Renal pelvis (tissue), 4 donors: Measurements from ENCODE around the gene BFSP1. TPM values are rescaled to one million over a fixed set of nuclear protein-coding genes. Genes with fewer than 3 reads are reported as not detected.

ENCODE experiments used
- DNase-seq: peaks from one replicate; pipeline ENCODE4 v3.0.0-alpha.2; 2013
- polyA plus RNA-seq, 3 donors: library from polyadenylated mRNA; unstranded; fragments of 120-200 nt; gene quantifications; one replicate each; pipeline ENCODE4 v1.2.1, GENCODE V29; 2013; ENCODE audit not compliant: insufficient read length in 3 of 3

BFSP1 gene
- polyA plus RNA-seq, 3 donors: 3.3 to 4.2 (median 4.1) TPM

DNA sequence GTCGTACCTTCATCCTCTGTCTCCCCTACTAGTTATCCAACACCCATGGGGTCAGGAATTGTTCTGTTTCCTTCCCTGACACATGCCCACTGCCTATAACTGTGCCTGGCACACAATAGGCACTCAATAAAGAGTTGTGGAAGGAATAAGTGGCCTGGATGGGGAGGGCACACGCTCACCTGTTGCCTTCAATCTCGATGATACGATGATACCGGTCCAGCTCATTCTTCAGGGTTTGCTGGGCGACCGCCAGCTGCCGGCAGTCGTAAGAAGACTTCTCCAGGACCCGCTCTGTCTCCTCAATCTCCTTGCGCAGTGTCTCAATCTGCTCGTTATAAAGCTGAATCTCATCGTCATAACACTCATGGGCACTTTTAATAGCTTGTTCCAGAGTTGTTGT is 32.5 kb downstream of the BFSP1 start:
- no peak for DNase-seq

GRCh38 chr20:17497821-17498580 is 33.2 kb downstream of the BFSP1 start:
- DNase-seq: no peak

GRCh38 chr20:17495826-17496225 is 35.4 kb downstream of the BFSP1 start:
- no peak for DNase-seq

GRCh38 chr20:17494201-17494600 is 37.0 kb downstream of the BFSP1 start:
- no peak for DNase-seq

GRCh38 chr20:17493173-17493572 is 38.0 kb downstream of the BFSP1 start:
- no peak for DNase-seq

DNA sequence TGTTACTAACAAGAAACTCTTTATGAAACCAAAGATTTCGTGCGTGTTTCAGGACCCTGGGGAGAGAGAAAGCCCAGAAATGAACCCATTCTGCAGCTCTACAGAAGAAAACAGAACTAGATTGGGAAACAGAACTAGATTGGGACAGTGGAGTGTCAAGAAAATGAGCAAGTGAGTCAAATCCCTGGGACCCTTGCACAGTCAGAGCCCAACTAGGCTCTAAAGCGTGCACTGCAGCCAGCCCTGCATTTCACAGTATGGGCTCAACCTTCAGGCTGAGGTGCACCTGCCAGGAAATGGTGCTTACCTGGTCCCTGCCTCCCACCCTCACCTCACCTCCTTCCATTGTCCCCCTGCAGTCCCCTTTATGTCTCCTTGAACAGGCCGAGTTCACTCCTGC is 39.7 kb downstream of the BFSP1 start:
- DNase-seq: no peak

DNA sequence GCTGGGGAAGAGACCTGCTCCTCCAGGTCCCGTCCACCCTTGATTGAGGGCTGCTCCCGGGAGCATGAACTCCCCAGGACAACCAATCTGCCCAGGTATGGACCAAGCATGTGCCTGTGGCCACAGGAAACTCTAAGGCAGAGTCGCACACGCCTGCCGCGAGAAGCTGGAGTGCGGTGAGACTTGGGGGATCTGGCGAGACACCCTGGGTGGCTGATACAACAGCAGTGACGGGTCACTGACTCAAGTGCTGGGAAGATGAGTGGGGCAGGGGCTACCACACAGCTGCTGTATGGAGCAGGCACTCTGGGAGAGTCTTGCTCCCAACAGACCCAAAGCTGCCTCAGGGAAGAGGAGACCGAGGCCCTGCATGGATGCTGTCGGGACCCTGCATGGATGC is 40.1 kb downstream of the BFSP1 start:
- DNase-seq: no peak

GRCh38 chr20:17490501-17490900 is 40.7 kb downstream of the BFSP1 start:
- DNase-seq: no peak

DNA sequence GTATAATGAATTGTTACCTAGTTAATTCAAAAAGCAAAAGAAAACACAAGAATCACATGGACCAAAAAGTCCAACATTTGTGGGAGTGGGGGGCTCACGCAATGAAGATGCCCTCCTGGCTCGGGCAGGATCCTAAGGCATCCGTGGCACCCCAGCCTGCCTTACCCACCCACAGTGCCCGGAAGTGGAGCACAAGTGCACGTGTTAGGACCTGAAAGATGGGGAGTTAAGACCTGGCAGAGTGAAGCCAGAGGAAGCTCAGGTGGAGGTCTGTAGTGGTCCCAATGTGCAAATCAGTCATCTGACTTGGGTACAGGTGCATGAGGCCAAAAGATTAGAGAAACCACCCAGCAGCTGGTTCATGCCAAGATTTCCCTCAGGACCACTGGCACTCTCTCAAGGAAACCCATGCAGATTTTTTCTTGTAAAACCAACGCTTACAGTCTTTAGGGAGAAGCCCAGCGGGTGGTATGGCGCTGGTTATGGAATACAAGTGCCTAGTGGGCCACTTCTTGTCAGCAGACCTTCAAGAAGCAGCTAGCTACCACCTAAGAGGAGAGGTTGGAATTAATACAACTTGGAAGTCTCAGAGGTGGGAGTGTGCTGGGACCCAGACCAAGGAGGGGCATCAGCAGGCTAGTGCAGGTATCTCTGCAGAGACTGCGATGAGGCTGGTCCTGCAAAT is 42.1 kb downstream of the BFSP1 start:
- no peak for DNase-seq

DNA sequence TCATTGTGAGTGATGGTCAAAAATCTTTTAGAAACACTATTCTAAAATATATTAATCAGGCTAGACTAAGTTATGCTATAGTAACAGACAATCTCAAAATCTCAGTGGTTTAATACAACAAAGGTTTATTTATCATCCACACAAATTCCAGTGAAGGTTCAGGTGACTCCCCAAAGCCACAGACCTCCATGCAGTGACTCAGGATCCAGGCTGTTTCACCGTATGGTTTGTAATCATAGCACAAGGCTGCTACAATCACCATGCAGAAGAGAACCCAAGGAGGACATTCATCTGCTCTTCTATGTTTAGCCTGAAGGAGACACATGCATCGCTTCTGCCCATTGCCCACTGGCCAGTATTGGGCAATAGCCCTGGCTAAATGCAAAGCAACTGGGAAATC is 46.2 kb downstream of the BFSP1 start:
- no peak for DNase-seq

DNA sequence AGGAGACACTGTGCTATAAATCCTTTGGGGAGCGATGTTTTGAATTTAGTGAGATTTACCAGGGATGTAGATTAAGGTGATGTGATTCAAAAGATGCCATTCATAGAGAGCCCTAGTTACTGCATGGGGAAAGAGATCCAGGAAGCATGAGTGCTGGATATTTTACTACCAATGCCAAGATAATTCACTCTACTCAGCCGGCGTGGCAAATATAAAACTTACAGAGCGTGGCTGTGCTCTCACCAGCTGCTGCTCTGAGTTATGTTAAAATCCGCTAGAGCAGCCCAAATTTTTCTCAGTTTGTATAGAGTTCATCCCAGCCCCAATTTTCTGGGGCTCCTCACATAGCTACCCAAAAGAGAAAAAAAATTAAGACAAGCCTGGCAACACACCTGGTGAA is 48.6 kb downstream of the BFSP1 start:
- no peak for DNase-seq

GRCh38 chr20:17481661-17482060 is 49.5 kb downstream of the BFSP1 start:
- DNase-seq: no peak

- DNase-seq: no peak
Observed at GRCh38 chr20:17480696-17481095, 50.5 kb downstream of the BFSP1 start.

- no peak for DNase-seq
Observed at GRCh38 chr20:17479063-17479657, 52.0 kb downstream of the BFSP1 start.

DNA sequence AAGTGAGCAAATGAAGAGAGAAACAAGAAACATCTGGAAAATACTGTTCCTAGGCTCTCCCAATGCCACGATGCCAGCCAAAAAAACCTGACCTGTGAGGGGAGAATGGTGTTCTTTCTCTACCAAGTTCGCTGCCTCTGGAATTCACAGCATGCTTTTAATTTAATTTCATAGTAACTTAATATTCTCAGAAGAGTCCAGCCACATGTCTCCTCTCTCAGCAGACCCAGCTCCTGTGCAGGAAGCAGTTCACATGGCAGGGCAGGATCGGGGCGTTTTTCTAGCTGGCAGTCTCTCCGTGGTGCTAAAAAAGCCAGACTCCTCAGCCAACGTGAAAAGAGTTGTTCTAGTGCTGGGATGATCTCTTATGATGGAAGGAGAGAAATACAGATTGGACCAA is 57.5 kb downstream of the BFSP1 start:
- DNase-seq: no peak

- DNase-seq: no peak
Observed at GRCh38 chr20:17471606-17472187, 59.5 kb downstream of the BFSP1 start.

DNA sequence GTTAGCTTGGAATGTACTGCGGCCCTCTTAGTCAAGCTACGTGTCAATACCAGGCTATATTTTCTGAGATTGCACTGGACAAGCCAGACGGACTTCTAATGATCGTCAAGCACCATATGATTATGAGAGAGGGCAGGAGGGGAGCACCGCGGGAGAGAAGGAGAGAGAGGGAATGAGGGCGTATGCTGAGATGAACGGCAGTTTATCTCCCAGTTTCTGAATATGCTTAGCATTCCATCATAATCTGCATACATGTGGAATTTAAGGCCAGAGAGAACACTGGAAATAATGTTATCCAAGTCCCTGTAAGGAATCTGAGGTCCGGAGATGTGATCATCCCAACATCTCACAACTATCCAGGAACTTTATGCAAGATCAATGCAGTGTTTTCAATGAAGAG is 60.2 kb downstream of the BFSP1 start:
- no peak for DNase-seq

DNA sequence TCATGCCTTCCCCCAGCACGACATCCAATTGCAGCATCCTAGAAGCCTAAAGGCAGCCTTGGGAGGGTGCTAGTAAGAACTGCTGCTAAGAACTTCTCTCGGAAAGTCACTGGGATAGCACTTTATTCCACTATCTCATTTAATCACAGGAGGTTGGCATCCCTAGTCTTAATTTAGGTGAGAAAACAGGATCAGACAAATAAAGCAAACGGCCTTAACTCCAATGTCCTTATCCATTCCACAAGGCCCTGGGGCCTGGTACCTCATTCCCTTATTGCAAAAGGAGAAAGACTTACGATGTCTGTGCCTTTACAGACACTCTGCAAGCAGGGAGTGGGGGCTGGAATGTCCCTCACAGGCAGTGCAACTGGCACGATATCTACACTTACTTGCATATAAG is 60.7 kb downstream of the BFSP1 start:
- DNase-seq: no peak

GRCh38 chr20:17469246-17470030 is 61.7 kb downstream of the BFSP1 start:
- no peak for DNase-seq

GRCh38 chr20:17468073-17468840 is 62.9 kb downstream of the BFSP1 start:
- DNase-seq: no peak

- DNase-seq: no peak
Observed at GRCh38 chr20:17467120-17467655, 64.0 kb downstream of the BFSP1 start.
